ENCODE measurements around the gene SSMEM1. TPM values are rescaled to one million over a fixed set of nuclear protein-coding genes. Genes with fewer than 3 reads are reported as not detected.

SSMEM1 gene
- total RNA-seq, 1 experiment from 2014 or later: not detected

DNA sequence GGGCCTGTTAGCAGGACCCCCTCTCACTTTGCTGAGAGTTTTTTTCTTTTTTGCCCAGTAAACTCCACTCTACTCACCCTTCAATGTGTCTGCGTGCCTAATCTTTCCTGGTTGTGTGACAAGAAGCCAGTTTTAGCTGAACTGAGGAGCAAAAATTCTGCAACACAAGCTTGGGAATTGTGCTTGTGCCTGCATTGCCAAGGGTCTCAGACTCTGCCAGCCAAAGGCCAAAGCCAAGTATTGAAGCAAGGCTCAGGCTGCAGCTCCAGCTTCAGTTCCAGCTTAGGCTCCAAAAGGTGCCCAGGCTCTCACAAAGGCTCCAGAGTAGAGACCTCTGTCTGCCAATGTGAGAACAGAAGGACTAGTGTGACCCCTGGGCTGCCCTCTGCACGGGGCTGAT, 54.8 kb downstream of the SSMEM1 start:
- intact Hi-C loops (cut with micrococcal nuclease; ENCODE audit: unreplicated experiment): no loop called here
- no peaks in the 10 kb centered on the region for H3K36me3 ChIP-seq (ENCODE audit: control insufficient read depth, insufficient read depth, low read length)
- POLR2A ChIA-PET: no interaction called here
- in situ Hi-C loops (cut with HindIII; ENCODE audit: low pct_unique_long_range_greater_than_20kb, low sequenced_read_pairs): no loop called here
- no peaks in the 10 kb centered on the region for H3K4me1 ChIP-seq (ENCODE audit: control insufficient read depth, insufficient read depth, low read length)
- TF ChIP-seq TCF7L2 (IDR thresholded peaks at IDR 0.05; ENCODE audit: low read depth, low read length) (no peak), POLR2AphosphoS5 (IDR thresholded peaks at IDR 0.05; ENCODE audit: low read depth, low read length) (no peak), SIN3A (IDR thresholded peaks at IDR 0.05; ENCODE audit: borderline replicate concordance, insufficient read depth, low read depth, low read length) (no peak)
- TF ChIP-seq, protein P1, sequence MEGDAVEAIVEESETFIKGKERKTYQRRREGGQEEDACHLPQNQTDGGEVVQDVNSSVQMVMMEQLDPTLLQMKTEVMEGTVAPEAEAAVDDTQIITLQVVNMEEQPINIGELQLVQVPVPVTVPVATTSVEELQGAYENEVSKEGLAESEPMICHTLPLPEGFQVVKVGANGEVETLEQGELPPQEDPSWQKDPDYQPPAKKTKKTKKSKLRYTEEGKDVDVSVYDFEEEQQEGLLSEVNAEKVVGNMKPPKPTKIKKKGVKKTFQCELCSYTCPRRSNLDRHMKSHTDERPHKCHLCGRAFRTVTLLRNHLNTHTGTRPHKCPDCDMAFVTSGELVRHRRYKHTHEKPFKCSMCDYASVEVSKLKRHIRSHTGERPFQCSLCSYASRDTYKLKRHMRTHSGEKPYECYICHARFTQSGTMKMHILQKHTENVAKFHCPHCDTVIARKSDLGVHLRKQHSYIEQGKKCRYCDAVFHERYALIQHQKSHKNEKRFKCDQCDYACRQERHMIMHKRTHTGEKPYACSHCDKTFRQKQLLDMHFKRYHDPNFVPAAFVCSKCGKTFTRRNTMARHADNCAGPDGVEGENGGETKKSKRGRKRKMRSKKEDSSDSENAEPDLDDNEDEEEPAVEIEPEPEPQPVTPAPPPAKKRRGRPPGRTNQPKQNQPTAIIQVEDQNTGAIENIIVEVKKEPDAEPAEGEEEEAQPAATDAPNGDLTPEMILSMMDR (IDR thresholded peaks at IDR 0.05): no peak
- TF ChIP-seq, protein P2, sequence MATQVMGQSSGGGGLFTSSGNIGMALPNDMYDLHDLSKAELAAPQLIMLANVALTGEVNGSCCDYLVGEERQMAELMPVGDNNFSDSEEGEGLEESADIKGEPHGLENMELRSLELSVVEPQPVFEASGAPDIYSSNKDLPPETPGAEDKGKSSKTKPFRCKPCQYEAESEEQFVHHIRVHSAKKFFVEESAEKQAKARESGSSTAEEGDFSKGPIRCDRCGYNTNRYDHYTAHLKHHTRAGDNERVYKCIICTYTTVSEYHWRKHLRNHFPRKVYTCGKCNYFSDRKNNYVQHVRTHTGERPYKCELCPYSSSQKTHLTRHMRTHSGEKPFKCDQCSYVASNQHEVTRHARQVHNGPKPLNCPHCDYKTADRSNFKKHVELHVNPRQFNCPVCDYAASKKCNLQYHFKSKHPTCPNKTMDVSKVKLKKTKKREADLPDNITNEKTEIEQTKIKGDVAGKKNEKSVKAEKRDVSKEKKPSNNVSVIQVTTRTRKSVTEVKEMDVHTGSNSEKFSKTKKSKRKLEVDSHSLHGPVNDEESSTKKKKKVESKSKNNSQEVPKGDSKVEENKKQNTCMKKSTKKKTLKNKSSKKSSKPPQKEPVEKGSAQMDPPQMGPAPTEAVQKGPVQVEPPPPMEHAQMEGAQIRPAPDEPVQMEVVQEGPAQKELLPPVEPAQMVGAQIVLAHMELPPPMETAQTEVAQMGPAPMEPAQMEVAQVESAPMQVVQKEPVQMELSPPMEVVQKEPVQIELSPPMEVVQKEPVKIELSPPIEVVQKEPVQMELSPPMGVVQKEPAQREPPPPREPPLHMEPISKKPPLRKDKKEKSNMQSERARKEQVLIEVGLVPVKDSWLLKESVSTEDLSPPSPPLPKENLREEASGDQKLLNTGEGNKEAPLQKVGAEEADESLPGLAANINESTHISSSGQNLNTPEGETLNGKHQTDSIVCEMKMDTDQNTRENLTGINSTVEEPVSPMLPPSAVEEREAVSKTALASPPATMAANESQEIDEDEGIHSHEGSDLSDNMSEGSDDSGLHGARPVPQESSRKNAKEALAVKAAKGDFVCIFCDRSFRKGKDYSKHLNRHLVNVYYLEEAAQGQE (IDR thresholded peaks at IDR 0.05; ENCODE audit: insufficient read depth in 1 of 2, low read depth in 2 of 2, low read length in 1 of 2): no peak
- ATAC-seq (no peak), DNase-seq (ENCODE audit: low read depth, low spot score) (no peak)
- peaks cover 14% of the 10 kb centered on the region; the same call in 1 of the 2 replicates for H3K9me3 ChIP-seq (ENCODE audit: control insufficient read depth, insufficient read depth, low read depth, low read length)
- BruUV-seq (replicated peaks): no TSS peak
- H3K27ac ChIP-seq (ENCODE audit: low read length): no peak overlapping the region
- CTCF ChIA-PET: no interaction called here
- no peaks in the 10 kb centered on the region for H3K27me3 ChIP-seq (ENCODE audit: control insufficient read depth, insufficient read depth, low read length)
- H3K4me3 ChIP-seq (ENCODE audit: low read depth in 2 of 2, low read length in 2 of 2): no peak overlapping the region

DNA sequence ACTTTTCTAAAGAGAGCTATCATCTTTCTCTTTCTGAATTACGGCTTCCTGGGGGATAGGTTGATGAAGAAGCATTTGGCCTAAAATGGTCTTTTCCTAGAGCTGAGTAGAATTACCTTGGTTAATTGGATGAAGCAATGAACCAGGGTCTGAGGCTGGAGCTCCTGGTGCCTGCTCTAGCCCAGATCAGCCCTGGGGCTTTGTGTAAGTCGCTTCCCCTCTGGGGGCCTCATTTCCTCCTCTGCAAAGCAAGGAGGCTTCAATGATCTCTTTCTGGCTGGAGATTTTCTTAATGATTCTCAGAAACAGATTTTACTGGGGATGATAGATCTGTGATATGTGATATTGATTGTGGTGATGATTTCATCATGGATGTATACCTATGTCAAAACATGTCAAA, 55.5 kb downstream of the SSMEM1 start:
- no peak overlapping the region for H3K27ac ChIP-seq (ENCODE audit: low read length)
- H3K4me3 ChIP-seq (ENCODE audit: low read depth in 2 of 2, low read length in 2 of 2): no peak overlapping the region
- intact Hi-C loops (cut with micrococcal nuclease; ENCODE audit: unreplicated experiment): no loop called here
- no peak for ATAC-seq
- H3K9me3 ChIP-seq (ENCODE audit: control insufficient read depth, insufficient read depth, low read depth, low read length): peaks cover 10% of the 10 kb centered on the region; the same call in 1 of the 2 replicates
- no peak for DNase-seq (ENCODE audit: low read depth, low spot score)
- no peaks in the 10 kb centered on the region for H3K27me3 ChIP-seq (ENCODE audit: control insufficient read depth, insufficient read depth, low read length)
- BruUV-seq (replicated peaks): no TSS peak
- CTCF ChIA-PET: no interaction called here
- no peaks in the 10 kb centered on the region for H3K4me1 ChIP-seq (ENCODE audit: control insufficient read depth, insufficient read depth, low read length)
- TF ChIP-seq, protein P1 (IDR thresholded peaks at IDR 0.05): no peak
- TF ChIP-seq SIN3A (IDR thresholded peaks at IDR 0.05; ENCODE audit: borderline replicate concordance, insufficient read depth, low read depth, low read length): no peak
- TF ChIP-seq TCF7L2 (IDR thresholded peaks at IDR 0.05; ENCODE audit: low read depth, low read length): no peak
- TF ChIP-seq, protein P2 (IDR thresholded peaks at IDR 0.05; ENCODE audit: insufficient read depth in 1 of 2, low read depth in 2 of 2, low read length in 1 of 2): no peak
- no peak for TF ChIP-seq POLR2AphosphoS5 (IDR thresholded peaks at IDR 0.05; ENCODE audit: low read depth, low read length)
- POLR2A ChIA-PET: interaction anchor here (0.5 kb wide), 1 partner anchor 154 kb away, joined by 4 read pairs; no protein-coding TSS in a partner anchor
- no peaks in the 10 kb centered on the region for H3K36me3 ChIP-seq (ENCODE audit: control insufficient read depth, insufficient read depth, low read length)
- in situ Hi-C loops (cut with HindIII; ENCODE audit: low pct_unique_long_range_greater_than_20kb, low sequenced_read_pairs): no loop called here

Data from Panc1 (cell line).